Choroid plexus epithelial cell (primary cell): ENCODE measurements around the gene SRGAP1.

Source experiments
- DNase-seq: peaks from one replicate; pipeline ENCODE4 v3.0.0-alpha.2; 2010; ENCODE audit warnings: low read depth
- H3K4me3 ChIP-seq: 2 replicates; pipeline ENCODE4 v1.5.1; 2011; ENCODE audit warnings: low read depth, mild to moderate bottlenecking, control low read depth, low read length, moderate library complexity
- TF ChIP-seq, protein P1 (sequence below): conservative IDR thresholded peaks from 2 replicates; pipeline ENCODE4 v1.5.1; 2011; ENCODE audit warnings: low read depth, mild to moderate bottlenecking, control low read depth, inconsistent platforms, low read length, moderate library complexity

The SRGAP1 gene

DNA sequence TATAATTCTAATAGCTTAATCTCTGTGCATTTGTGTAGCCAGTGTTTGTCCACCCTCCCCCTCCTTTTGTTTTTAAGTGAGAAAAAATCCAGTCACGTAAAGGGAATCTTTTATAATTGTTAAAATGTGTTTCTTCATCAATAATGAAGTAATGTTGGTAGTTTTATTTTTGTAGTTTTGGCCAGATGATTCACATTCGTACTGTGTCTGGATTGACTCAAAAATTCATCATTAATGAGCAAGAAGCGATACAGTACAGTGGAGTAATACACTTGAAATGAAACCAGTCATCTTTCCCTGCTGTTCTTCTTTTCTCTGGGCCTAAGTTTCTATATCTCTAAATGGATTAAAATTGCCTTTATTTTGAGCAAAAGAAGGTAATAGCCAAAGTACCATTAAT, 86.5 kb downstream of the SRGAP1 start:
- peak; percentile 45 for DNase-seq
- TF ChIP-seq, protein P1, sequence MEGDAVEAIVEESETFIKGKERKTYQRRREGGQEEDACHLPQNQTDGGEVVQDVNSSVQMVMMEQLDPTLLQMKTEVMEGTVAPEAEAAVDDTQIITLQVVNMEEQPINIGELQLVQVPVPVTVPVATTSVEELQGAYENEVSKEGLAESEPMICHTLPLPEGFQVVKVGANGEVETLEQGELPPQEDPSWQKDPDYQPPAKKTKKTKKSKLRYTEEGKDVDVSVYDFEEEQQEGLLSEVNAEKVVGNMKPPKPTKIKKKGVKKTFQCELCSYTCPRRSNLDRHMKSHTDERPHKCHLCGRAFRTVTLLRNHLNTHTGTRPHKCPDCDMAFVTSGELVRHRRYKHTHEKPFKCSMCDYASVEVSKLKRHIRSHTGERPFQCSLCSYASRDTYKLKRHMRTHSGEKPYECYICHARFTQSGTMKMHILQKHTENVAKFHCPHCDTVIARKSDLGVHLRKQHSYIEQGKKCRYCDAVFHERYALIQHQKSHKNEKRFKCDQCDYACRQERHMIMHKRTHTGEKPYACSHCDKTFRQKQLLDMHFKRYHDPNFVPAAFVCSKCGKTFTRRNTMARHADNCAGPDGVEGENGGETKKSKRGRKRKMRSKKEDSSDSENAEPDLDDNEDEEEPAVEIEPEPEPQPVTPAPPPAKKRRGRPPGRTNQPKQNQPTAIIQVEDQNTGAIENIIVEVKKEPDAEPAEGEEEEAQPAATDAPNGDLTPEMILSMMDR: no peak
- no peak overlapping the region for H3K4me3 ChIP-seq

DNA sequence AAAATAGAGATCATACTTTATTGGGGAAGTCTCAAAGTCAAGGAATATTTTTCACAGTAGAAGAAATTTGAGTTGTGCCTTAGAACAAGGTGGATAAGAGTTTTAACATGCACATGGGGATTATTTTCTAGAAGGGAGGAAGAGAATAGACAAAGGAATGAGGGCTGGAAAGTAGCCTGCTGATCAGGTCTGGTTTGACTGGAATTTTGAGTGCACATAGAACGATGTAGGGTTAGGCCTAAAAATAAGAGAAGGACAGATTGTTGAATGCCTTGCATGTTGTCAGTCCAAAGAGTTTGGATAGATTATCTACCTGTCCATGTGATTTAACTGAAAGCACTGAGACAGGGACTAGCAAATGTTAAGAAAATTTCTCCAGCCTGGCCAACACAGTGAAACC, 87.2 kb downstream of the SRGAP1 start:
- H3K4me3 ChIP-seq: no peak overlapping the region
- TF ChIP-seq, protein P1: no peak
- DNase-seq: no peak

DNA sequence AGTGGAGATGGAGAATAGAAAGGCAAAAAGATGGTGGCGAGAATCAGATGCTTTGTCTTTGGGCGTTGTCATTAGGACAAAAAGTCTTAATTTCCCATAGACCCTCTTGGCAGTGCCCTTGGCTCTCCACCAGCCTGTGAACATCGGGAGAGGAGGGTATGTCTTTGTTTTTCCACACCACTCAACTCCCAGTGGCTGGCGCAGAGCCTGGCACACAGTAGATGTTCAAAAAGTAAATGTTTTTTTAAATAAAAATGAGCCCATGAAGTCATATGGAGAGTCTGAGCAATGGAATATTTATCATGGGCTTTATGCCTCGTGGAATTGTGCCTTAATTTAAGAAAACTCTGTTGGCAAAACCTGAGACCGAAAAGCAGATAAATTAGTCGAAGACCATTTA, 90.4 kb downstream of the SRGAP1 start:
- no peak for DNase-seq
- no peak overlapping the region for H3K4me3 ChIP-seq
- TF ChIP-seq, protein P1: no peak

DNA sequence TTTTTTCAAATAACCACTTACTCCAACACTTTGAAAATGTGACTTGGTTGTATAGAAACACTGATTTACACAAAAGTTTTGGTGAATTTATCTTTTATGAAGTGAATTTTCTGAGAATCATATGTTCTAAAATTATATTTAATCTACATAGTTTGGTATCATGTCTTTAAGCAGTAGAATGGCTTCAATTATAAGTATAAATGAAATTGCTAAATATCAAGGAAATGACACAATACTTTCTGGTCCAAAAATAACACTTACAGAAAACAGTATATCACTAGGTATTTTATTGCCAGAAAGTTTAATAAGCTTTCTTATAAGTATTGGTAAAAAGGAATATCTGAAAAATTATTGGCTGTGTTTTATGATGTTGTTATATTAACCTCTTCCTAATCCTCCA, 90.9 kb downstream of the SRGAP1 start:
- DNase-seq: no peak
- TF ChIP-seq, protein P1: no peak
- H3K4me3 ChIP-seq: no peak overlapping the region

DNA sequence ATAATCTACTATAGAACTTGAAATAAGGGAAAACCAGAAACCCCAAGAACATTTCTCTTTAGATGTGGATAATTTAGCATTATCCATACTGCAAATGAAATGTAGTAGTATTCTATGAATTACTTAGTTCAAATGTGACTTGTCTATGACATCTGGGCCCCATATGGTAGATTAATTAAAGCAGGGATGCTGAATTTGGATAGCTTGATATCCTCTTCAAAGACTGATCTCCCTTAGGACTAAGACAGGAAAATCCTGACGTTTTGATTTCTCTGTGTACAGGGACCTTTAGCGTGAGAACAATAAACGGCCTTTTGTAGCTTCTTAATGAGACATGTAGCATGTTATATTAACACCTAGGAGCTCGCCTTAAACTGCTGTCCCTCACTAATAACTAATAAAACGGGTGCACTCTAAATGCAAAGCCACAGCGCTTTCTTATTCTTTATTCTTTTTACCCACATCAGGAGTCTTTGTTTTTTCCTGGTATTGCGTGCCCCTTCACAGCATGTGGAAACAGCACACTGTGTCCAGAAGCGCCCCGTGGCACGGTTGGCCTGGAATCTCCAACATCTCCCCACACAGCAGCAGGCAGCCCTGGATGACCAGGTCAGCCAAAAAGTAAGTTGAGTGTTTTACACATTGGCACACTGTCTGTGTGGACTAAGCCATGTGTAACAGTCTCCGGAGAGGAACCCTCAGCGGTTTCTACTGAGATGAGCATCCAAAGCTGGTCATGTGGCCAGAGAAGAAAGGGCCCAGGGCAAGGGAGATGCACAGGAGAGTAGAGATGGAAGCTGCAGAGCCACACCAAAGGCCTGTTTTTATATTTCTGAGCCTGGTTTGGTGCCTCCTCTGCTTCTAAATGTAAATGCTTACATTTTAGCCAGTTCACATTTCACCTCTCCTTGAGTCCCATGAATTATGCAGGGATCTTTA, 93.1 kb downstream of the SRGAP1 start:
- DNase-seq: no peak
- TF ChIP-seq, protein P1: no peak
- H3K4me3 ChIP-seq: no peak overlapping the region

DNA sequence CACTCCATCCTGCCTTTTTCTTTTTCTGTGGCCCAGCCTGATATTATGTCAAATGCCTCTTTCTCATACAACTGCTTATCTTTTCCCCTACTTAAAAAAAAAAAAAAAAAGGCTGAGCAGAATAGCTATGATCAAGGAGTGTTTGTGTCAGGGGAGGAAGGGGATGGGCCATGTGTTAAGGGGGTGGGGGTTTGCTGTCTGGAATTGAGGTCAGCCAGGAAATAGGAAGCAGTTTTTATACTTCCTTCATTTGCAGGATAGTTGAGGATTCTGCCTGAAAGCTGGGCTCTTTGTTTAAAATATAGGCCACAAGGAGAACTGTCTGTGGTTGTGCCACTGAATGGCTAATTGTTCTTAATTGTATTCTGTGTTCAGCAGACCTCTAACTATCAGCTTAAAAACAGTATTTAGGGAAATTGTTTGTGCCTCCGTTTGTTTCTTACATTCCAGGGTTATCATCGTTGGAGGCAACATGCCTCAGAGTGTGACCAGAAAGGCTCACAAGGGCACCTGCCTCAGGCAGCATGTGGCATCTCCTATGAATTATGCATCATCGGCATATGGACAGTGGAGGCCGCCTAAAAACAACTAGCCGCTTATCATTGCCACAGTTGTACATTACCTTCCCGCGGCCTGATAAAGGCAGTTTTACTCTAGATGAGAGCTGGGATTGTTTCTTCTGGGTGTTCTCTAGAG, 96.0 kb downstream of the SRGAP1 start:
- TF ChIP-seq, protein P1: no peak
- DNase-seq: no peak
- no peak overlapping the region for H3K4me3 ChIP-seq
